ENCODE data around the gene SLC2A13. TPM values are rescaled to one million over a fixed set of nuclear protein-coding genes. Genes with fewer than 3 reads are reported as not detected.

Gene SLC2A13
- total and polyA plus RNA-seq, 10 of the 15 experiments (the other 5 are each of a cell fraction or from before 2014, with no cell fraction given) = 0.05 to 3.7 (median 0.25) TPM

DNA sequence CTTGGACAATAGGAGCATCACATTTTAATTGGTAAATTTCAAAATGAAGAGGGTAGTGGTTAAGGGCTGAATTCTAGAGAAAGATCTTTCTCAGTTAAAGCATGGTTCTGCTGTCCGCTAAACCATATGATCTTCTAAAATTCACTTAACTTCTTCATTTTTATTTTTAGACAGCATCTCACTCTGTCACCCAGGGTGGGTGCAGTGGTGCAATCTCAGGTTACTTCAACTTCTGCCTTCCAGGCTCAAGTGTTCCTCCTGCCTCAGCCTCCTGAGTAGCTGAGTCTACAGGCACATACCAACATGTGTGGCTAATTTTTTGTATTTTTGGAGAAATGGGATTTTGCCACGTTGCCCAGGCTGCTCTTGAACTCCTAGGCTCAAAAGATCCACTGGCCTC, 259.6 kb downstream of the SLC2A13 start:
- POLR2A ChIA-PET = interaction anchor here (1.1 kb wide), 1 partner anchor 203 kb away, joined by 3 read pairs; no protein-coding TSS in a partner anchor
- FAIRE-seq (no peak), DNase-seq (ENCODE audit: low read depth, low spot score) (no peak), ATAC-seq (peak; percentile 25; the same call in 2 of the 3 replicates)
- H3K79me2 ChIP-seq (ENCODE audit: control insufficient read depth, insufficient read depth, low read length) = no peaks in the 10 kb centered on the region
- whole genome bisulfite sequencing (ENCODE audit: insufficient coverage, insufficient replicate concordance, low lambda C conversion rate, missing lambda C conversion rate) = 62% methylated on average over 2 of the region's 2 CpGs
- no peak overlapping the region for H3K4me3 ChIP-seq
- no peak overlapping the region for H3K4me2 ChIP-seq (ENCODE audit: control insufficient read depth, insufficient read depth)
- no peak overlapping the region for H3K9ac ChIP-seq (ENCODE audit: control insufficient read depth, insufficient read depth, low read length)
- no peak overlapping the region for H2AFZ ChIP-seq (ENCODE audit: control insufficient read depth, low read depth, low read length)
- RAD21 ChIA-PET (ENCODE audit: unreplicated experiment) = no interaction called here
- H3K9me3 ChIP-seq (replicated peaks; ENCODE audit: control insufficient read depth, insufficient read depth, low read length) = no peaks in the 10 kb centered on the region
- H3K27me3 ChIP-seq (replicated peaks in 1 of 2; ENCODE audit: control insufficient read depth in 2 of 2, insufficient read depth in 2 of 2, low read length in 1 of 2) = no peaks in the 10 kb centered on the region
- H3K4me1 ChIP-seq (ENCODE audit: control insufficient read depth, insufficient read depth, low read length) = no peaks in the 10 kb centered on the region
- SMC1A ChIA-PET (ENCODE audit: uncharacterized antibody, unreplicated experiment) = no interaction called here
- intact Hi-C loops (cut with micrococcal nuclease; ENCODE audit: unreplicated experiment) = no loop called here
- H3K27ac ChIP-seq (ENCODE audit: control insufficient read depth, insufficient read depth) = no peak overlapping the region
- no TSS peak for BruUV-seq (replicated peaks)
- H3K36me3 ChIP-seq (ENCODE audit: control insufficient read depth in 2 of 2, insufficient read depth in 2 of 2, low read length in 1 of 2) = no peaks in the 10 kb centered on the region
- in situ Hi-C loops (cut with MboI) = no loop called here
- CTCF ChIA-PET = interaction anchor here (1.2 to 1.5 kb wide), 2 partner anchors 11 to 145 kb away, joined by 3 read pairs; no protein-coding TSS in a partner anchor
- no peaks in the 10 kb centered on the region for H4K20me1 ChIP-seq (ENCODE audit: control insufficient read depth, insufficient read depth)
- TF ChIP-seq JUNB (IDR thresholded peaks at IDR 0.05) = no peak
- TF ChIP-seq SIN3A (IDR thresholded peaks at IDR 0.05; ENCODE audit: low read depth, low read length) = no peak
- TF ChIP-seq RCOR1 (conservative IDR thresholded peaks at IDR 0.05; ENCODE audit: low read depth, low read length) = no peak
- TF ChIP-seq, protein P1, sequence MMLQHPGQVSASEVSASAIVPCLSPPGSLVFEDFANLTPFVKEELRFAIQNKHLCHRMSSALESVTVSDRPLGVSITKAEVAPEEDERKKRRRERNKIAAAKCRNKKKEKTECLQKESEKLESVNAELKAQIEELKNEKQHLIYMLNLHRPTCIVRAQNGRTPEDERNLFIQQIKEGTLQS (IDR thresholded peaks at IDR 0.05; ENCODE audit: borderline replicate concordance, extremely low read depth, low read depth, low read length) = no peak
- TF ChIP-seq, protein P2, sequence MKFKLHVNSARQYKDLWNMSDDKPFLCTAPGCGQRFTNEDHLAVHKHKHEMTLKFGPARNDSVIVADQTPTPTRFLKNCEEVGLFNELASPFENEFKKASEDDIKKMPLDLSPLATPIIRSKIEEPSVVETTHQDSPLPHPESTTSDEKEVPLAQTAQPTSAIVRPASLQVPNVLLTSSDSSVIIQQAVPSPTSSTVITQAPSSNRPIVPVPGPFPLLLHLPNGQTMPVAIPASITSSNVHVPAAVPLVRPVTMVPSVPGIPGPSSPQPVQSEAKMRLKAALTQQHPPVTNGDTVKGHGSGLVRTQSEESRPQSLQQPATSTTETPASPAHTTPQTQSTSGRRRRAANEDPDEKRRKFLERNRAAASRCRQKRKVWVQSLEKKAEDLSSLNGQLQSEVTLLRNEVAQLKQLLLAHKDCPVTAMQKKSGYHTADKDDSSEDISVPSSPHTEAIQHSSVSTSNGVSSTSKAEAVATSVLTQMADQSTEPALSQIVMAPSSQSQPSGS (IDR thresholded peaks at IDR 0.05; ENCODE audit: low read length) = no peak
- no peak for TF ChIP-seq PAX8 (IDR thresholded peaks at IDR 0.05)
- TF ChIP-seq, protein P3, sequence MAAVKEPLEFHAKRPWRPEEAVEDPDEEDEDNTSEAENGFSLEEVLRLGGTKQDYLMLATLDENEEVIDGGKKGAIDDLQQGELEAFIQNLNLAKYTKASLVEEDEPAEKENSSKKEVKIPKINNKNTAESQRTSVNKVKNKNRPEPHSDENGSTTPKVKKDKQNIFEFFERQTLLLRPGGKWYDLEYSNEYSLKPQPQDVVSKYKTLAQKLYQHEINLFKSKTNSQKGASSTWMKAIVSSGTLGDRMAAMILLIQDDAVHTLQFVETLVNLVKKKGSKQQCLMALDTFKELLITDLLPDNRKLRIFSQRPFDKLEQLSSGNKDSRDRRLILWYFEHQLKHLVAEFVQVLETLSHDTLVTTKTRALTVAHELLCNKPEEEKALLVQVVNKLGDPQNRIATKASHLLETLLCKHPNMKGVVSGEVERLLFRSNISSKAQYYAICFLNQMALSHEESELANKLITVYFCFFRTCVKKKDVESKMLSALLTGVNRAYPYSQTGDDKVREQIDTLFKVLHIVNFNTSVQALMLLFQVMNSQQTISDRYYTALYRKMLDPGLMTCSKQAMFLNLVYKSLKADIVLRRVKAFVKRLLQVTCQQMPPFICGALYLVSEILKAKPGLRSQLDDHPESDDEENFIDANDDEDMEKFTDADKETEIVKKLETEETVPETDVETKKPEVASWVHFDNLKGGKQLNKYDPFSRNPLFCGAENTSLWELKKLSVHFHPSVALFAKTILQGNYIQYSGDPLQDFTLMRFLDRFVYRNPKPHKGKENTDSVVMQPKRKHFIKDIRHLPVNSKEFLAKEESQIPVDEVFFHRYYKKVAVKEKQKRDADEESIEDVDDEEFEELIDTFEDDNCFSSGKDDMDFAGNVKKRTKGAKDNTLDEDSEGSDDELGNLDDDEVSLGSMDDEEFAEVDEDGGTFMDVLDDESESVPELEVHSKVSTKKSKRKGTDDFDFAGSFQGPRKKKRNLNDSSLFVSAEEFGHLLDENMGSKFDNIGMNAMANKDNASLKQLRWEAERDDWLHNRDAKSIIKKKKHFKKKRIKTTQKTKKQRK (IDR thresholded peaks at IDR 0.05; ENCODE audit: low read depth, low read length) = no peak
- no peak for TF ChIP-seq NFYB (IDR thresholded peaks at IDR 0.05; ENCODE audit: insufficient read depth, low read depth, low read length)
- TF ChIP-seq MXI1 (IDR thresholded peaks at IDR 0.05; ENCODE audit: low read depth, low read length) = no peak
- TF ChIP-seq FOXK2 (IDR thresholded peaks at IDR 0.05) = no peak
- TF ChIP-seq ZBED1 (IDR thresholded peaks at IDR 0.05; ENCODE audit: borderline replicate concordance) = no peak
- TF ChIP-seq, protein P4, sequence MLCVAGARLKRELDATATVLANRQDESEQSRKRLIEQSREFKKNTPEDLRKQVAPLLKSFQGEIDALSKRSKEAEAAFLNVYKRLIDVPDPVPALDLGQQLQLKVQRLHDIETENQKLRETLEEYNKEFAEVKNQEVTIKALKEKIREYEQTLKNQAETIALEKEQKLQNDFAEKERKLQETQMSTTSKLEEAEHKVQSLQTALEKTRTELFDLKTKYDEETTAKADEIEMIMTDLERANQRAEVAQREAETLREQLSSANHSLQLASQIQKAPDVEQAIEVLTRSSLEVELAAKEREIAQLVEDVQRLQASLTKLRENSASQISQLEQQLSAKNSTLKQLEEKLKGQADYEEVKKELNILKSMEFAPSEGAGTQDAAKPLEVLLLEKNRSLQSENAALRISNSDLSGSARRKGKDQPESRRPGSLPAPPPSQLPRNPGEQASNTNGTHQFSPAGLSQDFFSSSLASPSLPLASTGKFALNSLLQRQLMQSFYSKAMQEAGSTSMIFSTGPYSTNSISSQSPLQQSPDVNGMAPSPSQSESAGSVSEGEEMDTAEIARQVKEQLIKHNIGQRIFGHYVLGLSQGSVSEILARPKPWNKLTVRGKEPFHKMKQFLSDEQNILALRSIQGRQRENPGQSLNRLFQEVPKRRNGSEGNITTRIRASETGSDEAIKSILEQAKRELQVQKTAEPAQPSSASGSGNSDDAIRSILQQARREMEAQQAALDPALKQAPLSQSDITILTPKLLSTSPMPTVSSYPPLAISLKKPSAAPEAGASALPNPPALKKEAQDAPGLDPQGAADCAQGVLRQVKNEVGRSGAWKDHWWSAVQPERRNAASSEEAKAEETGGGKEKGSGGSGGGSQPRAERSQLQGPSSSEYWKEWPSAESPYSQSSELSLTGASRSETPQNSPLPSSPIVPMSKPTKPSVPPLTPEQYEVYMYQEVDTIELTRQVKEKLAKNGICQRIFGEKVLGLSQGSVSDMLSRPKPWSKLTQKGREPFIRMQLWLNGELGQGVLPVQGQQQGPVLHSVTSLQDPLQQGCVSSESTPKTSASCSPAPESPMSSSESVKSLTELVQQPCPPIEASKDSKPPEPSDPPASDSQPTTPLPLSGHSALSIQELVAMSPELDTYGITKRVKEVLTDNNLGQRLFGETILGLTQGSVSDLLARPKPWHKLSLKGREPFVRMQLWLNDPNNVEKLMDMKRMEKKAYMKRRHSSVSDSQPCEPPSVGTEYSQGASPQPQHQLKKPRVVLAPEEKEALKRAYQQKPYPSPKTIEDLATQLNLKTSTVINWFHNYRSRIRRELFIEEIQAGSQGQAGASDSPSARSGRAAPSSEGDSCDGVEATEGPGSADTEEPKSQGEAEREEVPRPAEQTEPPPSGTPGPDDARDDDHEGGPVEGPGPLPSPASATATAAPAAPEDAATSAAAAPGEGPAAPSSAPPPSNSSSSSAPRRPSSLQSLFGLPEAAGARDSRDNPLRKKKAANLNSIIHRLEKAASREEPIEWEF (IDR thresholded peaks at IDR 0.05; ENCODE audit: insufficient replicate concordance, low read depth, low read length) = no peak
- TF ChIP-seq, protein P5, sequence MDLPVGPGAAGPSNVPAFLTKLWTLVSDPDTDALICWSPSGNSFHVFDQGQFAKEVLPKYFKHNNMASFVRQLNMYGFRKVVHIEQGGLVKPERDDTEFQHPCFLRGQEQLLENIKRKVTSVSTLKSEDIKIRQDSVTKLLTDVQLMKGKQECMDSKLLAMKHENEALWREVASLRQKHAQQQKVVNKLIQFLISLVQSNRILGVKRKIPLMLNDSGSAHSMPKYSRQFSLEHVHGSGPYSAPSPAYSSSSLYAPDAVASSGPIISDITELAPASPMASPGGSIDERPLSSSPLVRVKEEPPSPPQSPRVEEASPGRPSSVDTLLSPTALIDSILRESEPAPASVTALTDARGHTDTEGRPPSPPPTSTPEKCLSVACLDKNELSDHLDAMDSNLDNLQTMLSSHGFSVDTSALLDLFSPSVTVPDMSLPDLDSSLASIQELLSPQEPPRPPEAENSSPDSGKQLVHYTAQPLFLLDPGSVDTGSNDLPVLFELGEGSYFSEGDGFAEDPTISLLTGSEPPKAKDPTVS (IDR thresholded peaks at IDR 0.05; ENCODE audit: low read depth, low read length) = no peak

Data from GM12878 (cell line).